Heart left ventricle (tissue), 13 donors: ENCODE measurements around the gene PLA2G2D.

Experiments
- CTCF ChIP-seq, 12 donors: fragments of 200-600 bp; sonication (generic) in 4 of 12; IDR thresholded peaks; one replicate each; pipeline versions ENCODE4 v1.5.0 to v1.8.0; 2018 to 2022; ENCODE audit warnings: antibody characterized with exemption in 12 of 12, mild to moderate bottlenecking in 5 of 12
- POLR2A ChIP-seq, 2 donors: fragments of 450-650 bp; IDR thresholded peaks; one replicate each; pipeline ENCODE4 v1.6.1; 2017; ENCODE audit warnings: antibody characterized with exemption in 2 of 2, mild to moderate bottlenecking in 2 of 2, moderate library complexity in 2 of 2
- donor health status: ischemic (EF 13 %, LVEDD 7.1; RV severe dilation, severe dysfunction).
- donor health status: DM: no; HTN: yes; CAD: no.
- donor health status: DM: no; HTN: no; CAD: no.
- donor health status: ischemic (EF 25% LVEDD 6.9; RV normal size, moderate dysfunction).
- donor health status: ischemic (EF 25% LVEDD 5.7; RV mildly dilated, moderate dysfunction).
- donor health status: ischemic (EF 35%, LVEDD 5.7; RV mildly dilated, moderate dysfunction).
- donor health status: nonischemic (EF 11% LVEDD 7.7; RV severe dilation, severe dysfunction).
- donor health status: DM: yes; HTN: yes; CAD: no.
- donor health status: PGD.
- donor health status: ischemic (EF 29% LVEDD 5.4; RV normal size, mild dysfunction).
- donor health status: nonischemic (EF 23%, LVEDD 6.1; RV moderate dilation, normal function).

GRCh38 chr1:20166051-20166450 lies 46.7 kb upstream of the PLA2G2D start:
- TF ChIP-seq POLR2A (IDR thresholded peaks at IDR 0.05) (no peak), CTCF (IDR thresholded peaks at IDR 0.05) (no peak)
